Measurements from ENCODE around the gene FAM169A.
A peak's percentile ranks its signal among the peaks of the same experiment; 100 is the strongest.
"Not testable (repeated sequence)": the region's sequence is repeated elsewhere in the genome, so short reads cannot be mapped to it uniquely, and the experiment has no call there.

The FAM169A gene

GRCh38 chr5:74875994-74876791, 10.0 kb upstream of the FAM169A start:
- no peak for TF ChIP-seq CTCF (conservative IDR thresholded peaks at IDR 0.05; ENCODE audit: low read depth, low read length)
- DNase-seq (ENCODE audit: low read depth): no peak
- no peak overlapping the region for H3K4me3 ChIP-seq (ENCODE audit: low read length)

GRCh38 chr5:74873525-74874249, 7.5 kb upstream of the FAM169A start:
- no peak for DNase-seq (ENCODE audit: low read depth)
- no peak overlapping the region for H3K4me3 ChIP-seq (ENCODE audit: low read length)
- no peak for TF ChIP-seq CTCF (conservative IDR thresholded peaks at IDR 0.05; ENCODE audit: low read depth, low read length)

GRCh38 chr5:74870299-74871067, 4.3 kb upstream of the FAM169A start:
- no peak for DNase-seq (ENCODE audit: low read depth)
- no peak overlapping the region for H3K4me3 ChIP-seq (ENCODE audit: low read length)
- no peak for TF ChIP-seq CTCF (conservative IDR thresholded peaks at IDR 0.05; ENCODE audit: low read depth, low read length)

GRCh38 chr5:74869414-74869813, 3.2 kb upstream of the FAM169A start:
- not testable (repeated sequence) for H3K4me3 ChIP-seq (ENCODE audit: low read length); DNase-seq (ENCODE audit: low read depth)

GRCh38 chr5:74866596-74867162, 492 bp upstream of the FAM169A start:
- TF ChIP-seq CTCF (conservative IDR thresholded peaks at IDR 0.05; ENCODE audit: low read depth, low read length): no peak
- DNase-seq (ENCODE audit: low read depth): no peak
- H3K4me3 ChIP-seq (ENCODE audit: low read length): peak overlapping the region; percentile 78

GRCh38 chr5:74865256-74865803, 857 bp downstream of the FAM169A start:
- H3K4me3 ChIP-seq (ENCODE audit: low read length): peak overlapping the region; percentile 78
- no peak for DNase-seq (ENCODE audit: low read depth)
- no peak for TF ChIP-seq CTCF (conservative IDR thresholded peaks at IDR 0.05; ENCODE audit: low read depth, low read length)

- DNase-seq (ENCODE audit: low read depth): no peak
- no peak for TF ChIP-seq CTCF (conservative IDR thresholded peaks at IDR 0.05; ENCODE audit: low read depth, low read length)
- H3K4me3 ChIP-seq (ENCODE audit: low read length): peak overlapping the region; percentile 78
Observed at GRCh38 chr5:74864823-74865222, 1.4 kb downstream of the FAM169A start.
